Testis (tissue), 3 donors: ENCODE data around the gene CNTN5. TPM values are rescaled to one million over a fixed set of nuclear protein-coding genes. Genes with fewer than 3 reads are reported as not detected.

ENCODE experiments used
- DNase-seq: peaks from one replicate; pipeline ENCODE4 v3.0.0-alpha.2; 2019
- H3K27ac ChIP-seq, 2 donors: fragments of 200-600 bp; sonication (generic); one replicate each; pipeline ENCODE4 v1.5.1; 2019
- H3K27me3 ChIP-seq: fragments of 200-600 bp; sonication (generic); one replicate; pipeline ENCODE4 v1.5.1; 2019
- H3K36me3 ChIP-seq: fragments of 200-600 bp; sonication (generic); one replicate; pipeline ENCODE4 v1.5.1; 2017; ENCODE audit warnings: low read depth; ENCODE audit errors: missing control alignments
- H3K4me1 ChIP-seq: fragments of 200-600 bp; sonication (generic); one replicate; pipeline ENCODE4 v1.5.1; 2019
- H3K4me3 ChIP-seq, 2 donors: fragments of 200-600 bp; sonication (generic); one replicate each; pipeline ENCODE4 v1.5.1; 2017 to 2019
- H3K9me3 ChIP-seq: fragments of 200-600 bp; sonication (generic); one replicate; pipeline ENCODE4 v1.5.1; 2017
- CTCF ChIP-seq, 3 experiments: fragments of 450-650 bp in 2 of 3; fragments of 200-600 bp in 1 of 3; sonication (generic) in 1 of 3; IDR thresholded peaks; one replicate each; pipeline ENCODE4 v1.5.1; 2016 to 2019; ENCODE audit warnings: antibody characterized with exemption in 3 of 3, mild to moderate bottlenecking in 2 of 3, moderate library complexity in 1 of 3
- POLR2A ChIP-seq: fragments of 450-650 bp; IDR thresholded peaks from one replicate; pipeline ENCODE4 v1.6.1; 2017; ENCODE audit warnings: antibody characterized with exemption, mild to moderate bottlenecking, moderate library complexity
- WGBS, 2 donors: methylation state at CpG; one replicate each; pipeline ENCODE4 v1.1.5; 2018; 5-methylcytosine and 5-hydroxymethylcytosine counted together
- intact Hi-C: fragments of 100-400 bp; cut with DNase I; formaldehyde crosslinking; loops from one replicate; pipeline ENCODE4 v1.15.1; 2023; ENCODE audit warnings: low total_unique reads
- polyA plus RNA-seq: library from polyadenylated mRNA; stranded (reverse); fragments of 350-450 nt; fragmentation: Illumina TruSeq; extraction: RNeasy Lipid Tissue Mini Kit (QIAGEN cat#74804); gene quantifications from one replicate; pipeline ENCODE4 v1.2.3, GENCODE V29; 2014; ENCODE audit warnings: low read depth, low replicate concordance; ENCODE audit not compliant: insufficient read depth
- total RNA-seq, 2 donors: library from RNA; depleted of rRNA; stranded (reverse); fragments of >200 nt; gene quantifications; one replicate each; pipeline ENCODE4 v1.2.3, GENCODE V29; 2016

CNTN5 gene
- total and polyA plus RNA-seq, 3 donors from 2014 or later = 0.55 to 0.99 (median 0.78) TPM

GRCh38 chr11:100383357-100383865, 1362.7 kb downstream of the CNTN5 start:
- H3K36me3 ChIP-seq = no peaks in the 10 kb centered on the region
- WGBS, 2 donors = 79 to 90% methylated on average over 7 of the region's 7 CpGs
- H3K4me3 ChIP-seq = no peak overlapping the region
- H3K4me1 ChIP-seq = no peaks in the 10 kb centered on the region
- TF ChIP-seq POLR2A (no peak), CTCF (IDR thresholded peaks at IDR 0.05) (no peak)
- H3K9me3 ChIP-seq = no peaks in the 10 kb centered on the region
- no peak overlapping the region for H3K27ac ChIP-seq
- no peaks in the 10 kb centered on the region for H3K27me3 ChIP-seq
- intact Hi-C loops = no loop called here
- DNase-seq = no peak

GRCh38 chr11:100396266-100396665, 1375.5 kb downstream of the CNTN5 start:
- Histone ChIP-seq H3K4me3 (no peak overlapping the region), H3K4me1 (no peaks in the 10 kb centered on the region), H3K27me3 (no peaks in the 10 kb centered on the region), H3K27ac (no peak overlapping the region), H3K36me3 (no peaks in the 10 kb centered on the region), H3K9me3 (no peaks in the 10 kb centered on the region)
- intact Hi-C loops = no loop called here
- no peak for TF ChIP-seq CTCF (IDR thresholded peaks at IDR 0.05)
- TF ChIP-seq POLR2A = no peak
- 46 to 47% methylated on average over 3 of the region's 3 CpGs for WGBS, 2 donors
- no peak for DNase-seq

- intact Hi-C loops = no loop called here
- H3K4me1 ChIP-seq = no peaks in the 10 kb centered on the region
- DNase-seq = no peak
- H3K36me3 ChIP-seq = no peaks in the 10 kb centered on the region
- no peaks in the 10 kb centered on the region for H3K27me3 ChIP-seq
- no peak overlapping the region for H3K27ac ChIP-seq
- no peak for TF ChIP-seq CTCF (IDR thresholded peaks at IDR 0.05)
- TF ChIP-seq POLR2A = no peak
- 93 to 96% methylated on average over 3 of the region's 3 CpGs for WGBS, 2 donors
- no peak overlapping the region for H3K4me3 ChIP-seq
- H3K9me3 ChIP-seq = no peaks in the 10 kb centered on the region
These were observed 1376.7 kb downstream of the CNTN5 start for GRCh38 chr11:100397401-100397800.

GRCh38 chr11:100403816-100404215, 1383.1 kb downstream of the CNTN5 start:
- TF ChIP-seq CTCF (IDR thresholded peaks at IDR 0.05) (no peak), POLR2A (no peak)
- no peak overlapping the region for H3K27ac ChIP-seq
- WGBS, 2 donors = 24 to 33% methylated on average over 2 of the region's 2 CpGs

GRCh38 chr11:100404907-100405306, 1384.2 kb downstream of the CNTN5 start:
- intact Hi-C loops = no loop called here
- H3K27ac ChIP-seq = no peak overlapping the region
- no peak overlapping the region for H3K4me3 ChIP-seq
- H3K27me3 ChIP-seq = no peaks in the 10 kb centered on the region
- peaks cover 3% of the 10 kb centered on the region for H3K4me1 ChIP-seq
- no peak for TF ChIP-seq CTCF (IDR thresholded peaks at IDR 0.05)
- no peak for TF ChIP-seq POLR2A
- H3K9me3 ChIP-seq = no peaks in the 10 kb centered on the region
- no peaks in the 10 kb centered on the region for H3K36me3 ChIP-seq
- DNase-seq = no peak
- WGBS, 2 donors = 57 to 72% methylated on average over 8 to 10 of the region's 10 CpGs

More at GRCh38 chr11:100403816-100404215, 1383.1 kb downstream of the CNTN5 start:
- no peaks in the 10 kb centered on the region for H3K9me3 ChIP-seq
- H3K27me3 ChIP-seq = no peaks in the 10 kb centered on the region
- no peak overlapping the region for H3K4me3 ChIP-seq
- no peaks in the 10 kb centered on the region for H3K36me3 ChIP-seq
- peaks cover 3% of the 10 kb centered on the region for H3K4me1 ChIP-seq
- DNase-seq = no peak
- intact Hi-C loops = no loop called here
